Panc1 (cell line): ENCODE data around the gene OR4E2. TPM values are rescaled to one million over a fixed set of nuclear protein-coding genes. Genes with fewer than 3 reads are reported as not detected.

Experiments
- ATAC-seq: fragments of 200-7000 bp; cut with Tn5 transposase; 2 replicates; pipeline ENCODE4 v1.9.1; 2020; ENCODE audit warnings: mild to moderate bottlenecking, moderate library complexity
- BruUV-seq: library from RNA; stranded (reverse); fragments of 400-500 nt; replicated peaks from 2 replicates; lab custom pipeline; 2021; lab: Mats Ljungman, UMichigan
- CTCF ChIA-PET: fragments of 300-600 bp; sonication (Branson Sonifier 250); formaldehyde crosslinking; loops from one replicate; lab custom pipeline; 2022; ENCODE audit warnings: antibody characterized with exemption; lab: Charles Lee
- POLR2A ChIA-PET: fragments of 300-600 bp; sonication (Branson Sonifier 250); formaldehyde crosslinking; loops from one replicate; lab custom pipeline; 2022; ENCODE audit warnings: antibody characterized with exemption; lab: Charles Lee
- DNase-seq: peaks from one replicate; pipeline ENCODE4 v3.0.0-alpha.2; 2010; ENCODE audit warnings: low read depth, low spot score
- H3K27ac ChIP-seq: 2 replicates; pipeline ENCODE4 v1.5.1; 2011; ENCODE audit warnings: mild to moderate bottlenecking, low read length, inconsistent platforms
- H3K27me3 ChIP-seq: fragments of 200-500 bp; sonication (Bioruptor generic); 2 replicates; pipeline ENCODE4 v1.6.0; 2014; ENCODE audit warnings: low read length, inconsistent platforms; ENCODE audit not compliant: control insufficient read depth, insufficient read depth
- H3K36me3 ChIP-seq: fragments of 200-500 bp; sonication (Bioruptor generic); 2 replicates; pipeline ENCODE4 v1.5.1; 2014; ENCODE audit warnings: inconsistent platforms, mild to moderate bottlenecking, low read length, moderate library complexity; ENCODE audit not compliant: control insufficient read depth, insufficient read depth
- H3K4me1 ChIP-seq: 2 replicates; pipeline ENCODE4 v1.5.1; 2011; ENCODE audit warnings: inconsistent platforms, mild to moderate bottlenecking, low read length, moderate library complexity; ENCODE audit not compliant: control insufficient read depth, insufficient read depth
- H3K4me3 ChIP-seq, 2 experiments: 2 replicates each; pipeline ENCODE4 v1.5.1; 2011 to 2012; ENCODE audit warnings: low read depth in 2 of 2, low read length in 2 of 2, mild to moderate bottlenecking in 2 of 2, inconsistent platforms in 1 of 2, moderate library complexity in 1 of 2
- H3K9me3 ChIP-seq: fragments of 200-500 bp; sonication (Bioruptor generic); 2 replicates; pipeline ENCODE4 v1.5.1; 2014; ENCODE audit warnings: low read depth, mild to moderate bottlenecking, inconsistent platforms, low read length, moderate library complexity; ENCODE audit not compliant: control insufficient read depth, insufficient read depth
- POLR2AphosphoS5 ChIP-seq: IDR thresholded peaks from 2 replicates; pipeline ENCODE4 v1.6.1; 2012; ENCODE audit warnings: mild to moderate bottlenecking, low read depth, low read length, moderate library complexity
- SIN3A ChIP-seq: IDR thresholded peaks from 2 replicates; pipeline ENCODE4 v1.6.1; 2012; ENCODE audit warnings: low read depth, mild to moderate bottlenecking, low read length, moderate library complexity, borderline replicate concordance; ENCODE audit not compliant: insufficient read depth
- TCF7L2 ChIP-seq: IDR thresholded peaks from 2 replicates; pipeline ENCODE4 v1.6.1; 2011; ENCODE audit warnings: mild to moderate bottlenecking, low read depth, low read length, inconsistent platforms
- in situ Hi-C: cut with HindIII; loops from 2 replicates; pipeline ENCODE4 v1.10.0; 2016; ENCODE audit warnings: low sequenced_read_pairs, low pct_unique_long_range_greater_than_20kb
- intact Hi-C: fragments of 100-400 bp; cut with micrococcal nuclease; formaldehyde crosslinking; loops from one replicate; pipeline ENCODE4 v1.10.0; 2022; ENCODE audit not compliant: unreplicated experiment
- total RNA-seq: library from RNA; stranded (reverse); gene quantifications from one replicate; pipeline ENCODE4 v1.2.1, GENCODE V29; 2021; ENCODE audit not compliant: unreplicated experiment
- TF ChIP-seq, protein P1 (sequence below): fragments of 450-650 bp; IDR thresholded peaks from 2 replicates; pipeline ENCODE4 v1.5.1; 2017; ENCODE audit warnings: mild to moderate bottlenecking
- TF ChIP-seq, protein P2 (sequence below), 2 experiments: IDR thresholded peaks; 2 replicates each; pipeline ENCODE4 v1.6.1; 2011 to 2012; ENCODE audit warnings: low read depth in 2 of 2, control low read depth in 1 of 2, low read length in 1 of 2, mild to moderate bottlenecking in 1 of 2, moderate library complexity in 1 of 2; ENCODE audit not compliant: insufficient read depth in 1 of 2

The OR4E2 gene
- total RNA-seq, 1 experiment from 2014 or later: not detected

DNA sequence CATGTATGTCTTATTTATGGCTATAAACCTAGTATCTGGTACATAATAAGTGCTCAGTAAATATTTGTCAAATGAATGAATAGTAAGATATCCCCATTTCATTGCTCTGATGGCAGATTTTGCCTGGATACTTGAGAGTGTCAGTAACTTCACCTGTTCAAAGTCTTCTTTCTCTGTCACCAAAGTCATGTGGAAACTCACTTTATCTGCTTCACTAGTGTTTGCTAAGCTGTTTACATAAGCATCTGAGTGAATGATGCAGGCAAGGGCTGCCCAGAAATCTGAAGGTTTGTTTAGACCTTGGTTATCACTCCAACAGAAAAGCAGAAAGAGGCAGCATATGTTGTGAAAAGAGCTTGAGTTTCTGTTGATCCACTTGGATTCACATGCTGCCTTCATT, 15.6 kb downstream of the OR4E2 start:
- intact Hi-C loops: no loop called here
- DNase-seq (no peak), ATAC-seq (no peak)
- Histone ChIP-seq H3K4me1 (no peaks in the 10 kb centered on the region), H3K9me3 (no peaks in the 10 kb centered on the region), H3K4me3 (no peak overlapping the region), H3K27me3 (peaks cover 2% of the 10 kb centered on the region; the same call in 1 of the 2 replicates), H3K36me3 (no peaks in the 10 kb centered on the region), H3K27ac (no peak overlapping the region)
- CTCF ChIA-PET: no interaction called here
- TF ChIP-seq, protein P1, sequence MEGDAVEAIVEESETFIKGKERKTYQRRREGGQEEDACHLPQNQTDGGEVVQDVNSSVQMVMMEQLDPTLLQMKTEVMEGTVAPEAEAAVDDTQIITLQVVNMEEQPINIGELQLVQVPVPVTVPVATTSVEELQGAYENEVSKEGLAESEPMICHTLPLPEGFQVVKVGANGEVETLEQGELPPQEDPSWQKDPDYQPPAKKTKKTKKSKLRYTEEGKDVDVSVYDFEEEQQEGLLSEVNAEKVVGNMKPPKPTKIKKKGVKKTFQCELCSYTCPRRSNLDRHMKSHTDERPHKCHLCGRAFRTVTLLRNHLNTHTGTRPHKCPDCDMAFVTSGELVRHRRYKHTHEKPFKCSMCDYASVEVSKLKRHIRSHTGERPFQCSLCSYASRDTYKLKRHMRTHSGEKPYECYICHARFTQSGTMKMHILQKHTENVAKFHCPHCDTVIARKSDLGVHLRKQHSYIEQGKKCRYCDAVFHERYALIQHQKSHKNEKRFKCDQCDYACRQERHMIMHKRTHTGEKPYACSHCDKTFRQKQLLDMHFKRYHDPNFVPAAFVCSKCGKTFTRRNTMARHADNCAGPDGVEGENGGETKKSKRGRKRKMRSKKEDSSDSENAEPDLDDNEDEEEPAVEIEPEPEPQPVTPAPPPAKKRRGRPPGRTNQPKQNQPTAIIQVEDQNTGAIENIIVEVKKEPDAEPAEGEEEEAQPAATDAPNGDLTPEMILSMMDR: no peak
- TF ChIP-seq, protein P2, sequence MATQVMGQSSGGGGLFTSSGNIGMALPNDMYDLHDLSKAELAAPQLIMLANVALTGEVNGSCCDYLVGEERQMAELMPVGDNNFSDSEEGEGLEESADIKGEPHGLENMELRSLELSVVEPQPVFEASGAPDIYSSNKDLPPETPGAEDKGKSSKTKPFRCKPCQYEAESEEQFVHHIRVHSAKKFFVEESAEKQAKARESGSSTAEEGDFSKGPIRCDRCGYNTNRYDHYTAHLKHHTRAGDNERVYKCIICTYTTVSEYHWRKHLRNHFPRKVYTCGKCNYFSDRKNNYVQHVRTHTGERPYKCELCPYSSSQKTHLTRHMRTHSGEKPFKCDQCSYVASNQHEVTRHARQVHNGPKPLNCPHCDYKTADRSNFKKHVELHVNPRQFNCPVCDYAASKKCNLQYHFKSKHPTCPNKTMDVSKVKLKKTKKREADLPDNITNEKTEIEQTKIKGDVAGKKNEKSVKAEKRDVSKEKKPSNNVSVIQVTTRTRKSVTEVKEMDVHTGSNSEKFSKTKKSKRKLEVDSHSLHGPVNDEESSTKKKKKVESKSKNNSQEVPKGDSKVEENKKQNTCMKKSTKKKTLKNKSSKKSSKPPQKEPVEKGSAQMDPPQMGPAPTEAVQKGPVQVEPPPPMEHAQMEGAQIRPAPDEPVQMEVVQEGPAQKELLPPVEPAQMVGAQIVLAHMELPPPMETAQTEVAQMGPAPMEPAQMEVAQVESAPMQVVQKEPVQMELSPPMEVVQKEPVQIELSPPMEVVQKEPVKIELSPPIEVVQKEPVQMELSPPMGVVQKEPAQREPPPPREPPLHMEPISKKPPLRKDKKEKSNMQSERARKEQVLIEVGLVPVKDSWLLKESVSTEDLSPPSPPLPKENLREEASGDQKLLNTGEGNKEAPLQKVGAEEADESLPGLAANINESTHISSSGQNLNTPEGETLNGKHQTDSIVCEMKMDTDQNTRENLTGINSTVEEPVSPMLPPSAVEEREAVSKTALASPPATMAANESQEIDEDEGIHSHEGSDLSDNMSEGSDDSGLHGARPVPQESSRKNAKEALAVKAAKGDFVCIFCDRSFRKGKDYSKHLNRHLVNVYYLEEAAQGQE (IDR thresholded peaks at IDR 0.05; ENCODE audit: insufficient read depth in 1 of 2, low read depth in 2 of 2, low read length in 1 of 2): no peak
- TF ChIP-seq SIN3A: no peak
- no peak for TF ChIP-seq TCF7L2
- TF ChIP-seq POLR2AphosphoS5: no peak
- BruUV-seq: no TSS peak
- in situ Hi-C loops: no loop called here
- POLR2A ChIA-PET: no interaction called here

DNA sequence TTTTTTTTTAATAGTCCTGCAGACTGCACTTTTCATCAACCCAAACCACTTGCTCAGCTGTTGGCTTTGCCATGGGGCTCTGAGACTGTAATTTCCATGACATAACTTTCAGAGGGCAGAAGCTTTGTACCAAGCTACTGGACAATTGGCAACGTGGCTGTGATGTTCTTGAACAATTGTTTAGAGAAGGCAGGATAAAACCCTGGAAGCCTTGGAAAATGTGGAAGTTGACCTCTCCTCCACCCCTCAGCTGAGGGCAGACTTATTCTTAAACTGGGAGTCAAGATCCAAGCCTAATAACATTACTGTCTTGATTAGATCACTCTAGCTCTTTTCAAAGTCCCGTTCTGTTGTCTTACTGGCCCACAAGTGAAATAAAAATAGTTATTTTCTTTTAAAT, 17.7 kb downstream of the OR4E2 start:
- no TSS peak for BruUV-seq
- ATAC-seq (no peak), DNase-seq (no peak)
- Histone ChIP-seq H3K27ac (no peak overlapping the region), H3K36me3 (no peaks in the 10 kb centered on the region), H3K4me3 (no peak overlapping the region), H3K27me3 (peaks cover 2% of the 10 kb centered on the region; the same call in 1 of the 2 replicates), H3K4me1 (no peaks in the 10 kb centered on the region), H3K9me3 (no peaks in the 10 kb centered on the region)
- ChIA-PET CTCF (no interaction called here), POLR2A (no interaction called here)
- intact Hi-C loops: no loop called here
- TF ChIP-seq SIN3A: no peak
- TF ChIP-seq TCF7L2: no peak
- TF ChIP-seq, protein P1: no peak
- TF ChIP-seq, protein P2 (IDR thresholded peaks at IDR 0.05; ENCODE audit: insufficient read depth in 1 of 2, low read depth in 2 of 2, low read length in 1 of 2): no peak
- TF ChIP-seq POLR2AphosphoS5: no peak
- in situ Hi-C loops: no loop called here
